HG03064 (cell line): ENCODE measurements around the gene TSNAXIP1.
"Not testable (repeated sequence)": the region's sequence is repeated elsewhere in the genome, so short reads cannot be mapped to it uniquely, and the experiment has no call there.

Experiments used
- ATAC-seq: cut with Tn5 transposase; IDR thresholded peaks from one replicate; pipeline ENCODE4 v1.9.1; 2021; ENCODE audit warnings: low read depth; ENCODE audit not compliant: unreplicated experiment

The TSNAXIP1 gene

DNA sequence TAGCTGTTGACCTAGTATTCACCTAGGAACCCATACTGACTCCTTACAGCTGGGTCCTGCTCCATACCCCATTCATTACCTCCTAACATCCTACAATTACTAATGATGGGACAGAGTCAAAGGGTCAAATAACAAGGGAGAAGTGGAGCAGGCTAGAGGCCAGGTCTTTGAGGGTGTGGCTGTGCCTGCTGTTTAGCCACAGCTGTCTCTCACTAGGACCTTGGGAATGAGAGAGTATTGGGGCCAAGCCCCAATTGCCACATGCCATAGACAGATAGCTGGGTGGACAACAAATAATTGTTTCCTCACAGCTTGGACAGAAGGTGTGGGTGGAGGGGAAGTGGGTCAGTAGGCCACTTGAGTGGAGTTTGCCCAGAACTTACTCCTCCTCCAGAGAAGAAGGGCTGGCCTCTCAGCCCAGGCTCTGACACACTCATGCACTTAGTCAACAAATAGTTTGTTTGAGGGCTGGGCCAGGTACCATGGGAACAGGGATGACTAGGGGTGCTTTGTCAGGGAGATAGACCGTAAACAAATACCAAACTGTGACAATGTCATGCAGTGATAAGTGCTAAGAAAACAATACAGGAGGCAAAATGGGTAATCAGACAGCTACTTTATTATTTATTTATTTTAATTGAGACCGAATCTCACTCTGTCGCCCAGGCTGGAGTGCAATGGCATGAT, 51.0 kb downstream of the TSNAXIP1 start:
- ATAC-seq = no peak

DNA sequence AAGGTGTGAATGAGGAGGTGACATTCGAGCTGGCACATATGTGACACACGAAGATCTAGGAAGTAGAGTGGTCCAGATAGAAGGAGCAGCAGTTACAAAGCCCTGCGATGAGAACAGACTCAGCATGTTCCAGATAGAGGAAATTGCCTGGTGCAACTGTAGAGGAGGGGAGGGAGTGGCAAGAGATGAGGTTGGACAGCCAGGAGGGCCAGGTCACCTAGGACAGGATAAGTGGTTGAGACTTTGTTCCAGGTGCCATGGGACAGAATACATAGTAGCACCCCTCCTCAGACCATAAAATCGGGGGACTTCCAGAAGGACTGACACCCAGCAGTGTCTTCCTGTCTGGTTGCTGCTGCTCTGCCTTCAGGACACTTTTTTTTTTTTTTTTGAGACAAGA, 51.8 kb downstream of the TSNAXIP1 start:
- no peak for ATAC-seq

DNA sequence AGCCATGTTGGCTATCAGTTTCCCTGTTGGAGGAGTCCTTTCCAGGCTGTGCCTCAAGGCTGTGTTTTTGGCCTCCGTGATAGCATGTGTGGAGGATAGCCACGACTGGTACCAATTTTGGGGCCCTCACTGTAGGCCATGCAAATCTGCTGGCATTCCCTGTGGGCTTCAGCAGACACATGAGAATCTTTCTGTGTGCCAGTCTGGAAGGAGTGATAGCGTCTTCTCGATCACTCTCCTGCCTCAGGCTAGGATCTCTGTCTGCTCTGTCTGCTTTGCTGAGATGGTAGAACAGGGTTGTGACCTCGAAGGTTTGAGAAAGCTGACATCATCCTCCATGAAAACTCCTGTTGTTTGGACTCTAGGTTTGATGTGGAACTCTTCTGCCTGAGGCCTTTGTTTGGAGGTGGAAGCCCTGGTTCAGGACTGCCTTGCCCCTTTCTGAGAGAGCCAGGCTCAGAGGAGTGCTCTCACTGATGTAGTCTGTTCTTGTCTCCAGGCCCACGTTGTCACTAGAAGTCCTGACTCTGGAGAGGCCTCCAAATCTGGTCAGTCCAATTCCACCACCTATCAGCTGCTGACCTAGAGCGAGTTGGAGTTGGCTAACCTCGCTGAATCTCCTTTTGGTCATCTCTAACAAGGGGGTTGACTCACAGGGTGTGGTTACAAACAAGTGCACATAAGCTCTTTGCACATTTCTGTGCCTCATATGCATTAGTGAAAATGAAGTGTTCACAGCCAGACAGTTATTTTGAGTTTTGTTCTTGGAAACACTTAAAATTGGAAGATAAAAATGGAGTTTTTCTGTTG, 54.1 kb downstream of the TSNAXIP1 start:
- ATAC-seq = no peak

DNA sequence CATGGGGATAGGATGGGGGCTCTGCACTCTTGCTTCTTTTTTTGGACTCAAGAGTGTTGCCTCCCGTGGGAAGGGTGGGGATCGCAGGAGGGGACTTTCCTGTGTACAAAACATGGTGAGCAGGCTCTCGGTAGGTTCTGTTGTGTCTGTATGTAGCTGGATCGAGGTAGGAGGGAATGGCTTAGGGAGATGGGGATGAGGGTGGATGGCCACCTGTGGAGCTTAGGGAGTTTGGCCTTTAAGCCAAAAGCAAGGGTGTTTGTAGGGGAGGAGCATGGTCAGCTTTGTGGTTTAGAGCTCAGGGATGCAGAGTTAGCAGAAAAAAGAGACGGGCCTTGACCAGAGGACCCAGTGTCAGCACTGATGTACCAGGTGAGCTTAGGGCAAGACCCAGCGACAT, 55.2 kb downstream of the TSNAXIP1 start:
- no peak for ATAC-seq

GRCh38 chr16:67862623-67863583, 56.2 kb downstream of the TSNAXIP1 start:
- no peak for ATAC-seq

DNA sequence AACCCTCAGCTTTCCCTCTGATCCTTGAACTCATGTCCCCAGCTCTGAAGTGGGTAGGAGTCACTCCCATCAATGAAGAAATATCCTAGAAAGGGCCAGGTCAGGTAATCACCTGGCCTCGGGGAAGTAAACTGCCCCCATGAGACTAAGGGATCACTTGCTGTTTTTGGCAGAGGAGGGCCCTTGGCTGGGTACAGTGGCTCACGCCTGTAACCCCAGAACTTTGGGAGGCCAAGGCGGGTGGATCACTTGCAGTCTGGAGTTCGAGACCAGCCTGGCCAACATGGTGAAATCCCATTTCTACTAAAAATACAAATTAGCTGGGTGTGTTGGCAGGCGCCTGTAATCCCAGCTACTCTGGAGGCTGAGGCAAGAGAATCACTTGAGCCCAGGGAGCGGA, 57.4 kb downstream of the TSNAXIP1 start:
- not testable (repeated sequence) for ATAC-seq

- no peak for ATAC-seq
Measured at GRCh38 chr16:67864594-67864993, 57.9 kb downstream of the TSNAXIP1 start.

DNA sequence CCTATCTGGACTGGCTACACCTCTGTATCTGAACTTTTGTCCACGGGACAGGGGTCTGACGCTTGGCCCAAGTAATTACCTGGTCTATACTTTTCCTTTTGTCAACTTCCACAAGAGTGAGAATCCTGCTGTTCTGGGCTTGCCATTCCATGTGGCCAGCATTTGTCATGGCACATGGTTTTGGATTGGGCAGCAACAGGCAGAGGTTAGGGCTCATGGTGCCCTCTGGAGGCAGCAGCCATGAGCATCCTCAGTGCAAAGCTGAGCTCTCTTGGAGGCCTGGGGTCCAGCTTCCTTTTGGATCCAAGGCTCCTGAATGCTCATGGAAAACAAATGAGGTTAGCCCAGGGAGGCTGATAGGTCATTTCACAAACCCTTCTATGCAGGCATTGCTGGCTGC, 58.6 kb downstream of the TSNAXIP1 start:
- no peak for ATAC-seq

GRCh38 chr16:67868290-67868689, 61.6 kb downstream of the TSNAXIP1 start:
- ATAC-seq = no peak

- ATAC-seq = no peak
Measured at GRCh38 chr16:67869653-67870052, 63.0 kb downstream of the TSNAXIP1 start.

DNA sequence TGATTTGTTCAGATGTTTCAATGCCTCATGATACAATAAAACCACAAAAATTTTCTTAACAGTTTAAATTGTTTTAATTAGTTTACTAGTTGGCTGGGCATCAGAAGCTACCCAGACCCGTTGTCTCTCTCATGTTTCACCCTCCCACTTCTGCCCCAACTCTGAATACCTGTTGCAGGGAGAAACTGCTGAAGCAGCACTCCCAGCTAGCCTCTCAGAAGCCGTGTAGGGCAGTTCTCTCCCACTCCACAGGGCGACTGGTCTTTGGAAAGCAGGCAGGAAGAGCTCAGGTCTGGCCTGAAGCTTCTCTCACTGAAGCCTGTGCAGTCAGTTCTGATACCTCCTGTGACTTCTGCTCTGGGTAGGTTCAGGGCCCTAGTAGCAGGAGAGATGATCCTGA, 64.6 kb downstream of the TSNAXIP1 start:
- ATAC-seq = no peak

DNA sequence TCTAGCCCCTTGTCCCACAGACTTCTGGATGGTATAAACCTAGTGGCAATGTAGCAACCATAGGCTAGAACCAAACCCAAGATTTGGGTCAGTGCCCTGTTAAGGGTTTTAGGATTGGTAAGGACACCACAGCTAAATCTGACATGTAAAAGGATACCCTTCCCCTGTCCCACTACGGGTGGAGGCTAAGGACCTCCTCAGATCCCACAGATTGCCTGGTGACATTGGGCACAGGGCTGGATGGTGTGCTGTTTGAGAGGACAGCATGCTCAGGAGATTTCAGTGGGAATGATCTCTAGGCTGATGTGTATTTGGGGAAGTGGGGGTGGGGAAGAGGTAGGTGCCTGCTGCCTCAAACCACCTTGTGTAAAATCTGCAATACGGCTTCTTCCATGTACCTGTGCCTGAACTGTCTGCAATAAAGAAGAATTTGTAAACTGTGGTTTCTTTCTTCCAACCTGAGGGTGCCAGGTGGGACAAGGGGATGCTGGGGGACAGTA, 65.5 kb downstream of the TSNAXIP1 start:
- no peak for ATAC-seq

GRCh38 chr16:67872631-67873434, 66.1 kb downstream of the TSNAXIP1 start, which contains the start of gene EDC4:
Gene EDC4 (plus strand): TSS chr16:67873052. CDS start chr16:67873262, 210 bp downstream.
- peak; percentile 58 for ATAC-seq

DNA sequence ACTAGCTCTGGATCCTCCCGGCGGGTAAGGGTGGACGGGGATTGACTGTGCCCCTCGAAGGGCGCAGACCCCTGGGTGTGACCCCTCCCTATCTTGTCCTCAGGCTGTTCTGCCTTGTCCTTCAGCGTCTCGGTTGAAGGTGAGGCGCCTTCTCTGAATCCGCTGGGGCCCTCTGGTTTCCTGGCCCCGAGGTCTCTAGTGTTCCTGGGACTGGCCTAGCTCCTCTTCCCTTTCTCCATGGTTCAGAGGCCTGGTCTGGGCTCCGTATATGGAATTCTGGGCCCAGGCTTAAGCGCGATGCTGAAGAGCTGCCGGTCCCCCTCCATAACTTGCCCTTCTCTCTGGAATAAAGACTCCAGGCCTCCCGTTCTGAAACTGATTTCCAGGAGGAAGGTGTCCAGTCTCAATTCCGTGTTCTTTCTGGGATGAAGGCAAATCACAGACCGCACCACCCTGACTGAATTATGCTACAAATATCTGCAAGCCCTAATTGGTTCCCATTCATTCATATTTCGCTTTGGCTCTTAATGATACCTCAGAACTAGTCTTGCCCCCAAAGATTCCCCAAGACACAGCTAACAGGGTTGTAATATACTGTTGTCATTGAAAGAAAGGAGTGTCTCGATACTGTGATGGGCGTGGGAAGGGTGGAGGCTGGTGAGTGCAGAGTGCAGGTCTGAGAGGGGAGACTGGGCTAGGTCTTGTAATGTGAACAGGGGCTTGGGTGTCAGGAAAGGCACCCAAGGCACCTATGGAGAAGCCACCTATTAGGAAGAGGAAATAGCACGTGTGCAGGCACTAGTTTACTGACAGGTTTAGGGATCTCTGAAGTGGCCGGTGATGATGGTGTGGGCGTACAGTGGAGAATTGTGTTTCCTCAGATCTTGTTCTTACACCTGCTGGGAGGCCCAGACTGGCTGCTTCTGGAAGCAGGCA, 67.0 kb downstream of the TSNAXIP1 start:
- peak; percentile 21 for ATAC-seq

DNA sequence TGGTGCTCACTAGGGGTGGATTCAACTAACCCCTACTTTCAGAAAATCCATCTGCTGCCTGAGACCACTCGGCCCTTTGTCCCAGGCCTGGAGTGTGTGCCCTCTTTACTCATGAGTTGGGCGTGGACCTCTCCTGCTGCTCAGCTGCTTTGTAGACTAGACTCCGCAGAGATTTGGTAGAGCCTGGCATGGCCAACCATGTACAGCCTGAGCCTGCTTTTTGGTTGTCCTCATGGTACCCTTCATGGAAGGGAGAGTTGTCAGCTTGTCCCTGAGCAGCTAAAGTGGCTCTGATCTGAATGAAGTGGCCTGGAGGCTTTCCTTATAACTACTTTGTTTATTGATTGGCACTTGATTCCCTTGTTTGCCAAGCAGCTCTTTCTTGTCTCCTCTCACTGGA, 67.7 kb downstream of the TSNAXIP1 start:
- ATAC-seq = no peak

- ATAC-seq = no peak
Measured at GRCh38 chr16:67877064-67877463, 70.4 kb downstream of the TSNAXIP1 start.
